HG02852 (cell line): ENCODE results near the gene GTF2H4.
A peak's percentile ranks its signal among the peaks of the same experiment; 100 is the strongest.
"Not testable (repeated sequence)": the region's sequence is repeated elsewhere in the genome, so short reads cannot be mapped to it uniquely, and the experiment has no call there.

ENCODE experiments used
- ATAC-seq: cut with Tn5 transposase; IDR thresholded peaks from one replicate; pipeline ENCODE4 v1.9.1; 2021; ENCODE audit warnings: mild to moderate bottlenecking, moderate library complexity; ENCODE audit not compliant: unreplicated experiment

The GTF2H4 gene

GRCh38 chr6:30907758-30908591, at the start of gene GTF2H4:
GTF2H4 (plus strand) TSS chr6:30908207.
- peak; percentile 93 for ATAC-seq

- ATAC-seq, result not testable (repeated sequence)
Measured at GRCh38 chr6:30859726-30860125, 48.3 kb upstream of the GTF2H4 start.

DNA sequence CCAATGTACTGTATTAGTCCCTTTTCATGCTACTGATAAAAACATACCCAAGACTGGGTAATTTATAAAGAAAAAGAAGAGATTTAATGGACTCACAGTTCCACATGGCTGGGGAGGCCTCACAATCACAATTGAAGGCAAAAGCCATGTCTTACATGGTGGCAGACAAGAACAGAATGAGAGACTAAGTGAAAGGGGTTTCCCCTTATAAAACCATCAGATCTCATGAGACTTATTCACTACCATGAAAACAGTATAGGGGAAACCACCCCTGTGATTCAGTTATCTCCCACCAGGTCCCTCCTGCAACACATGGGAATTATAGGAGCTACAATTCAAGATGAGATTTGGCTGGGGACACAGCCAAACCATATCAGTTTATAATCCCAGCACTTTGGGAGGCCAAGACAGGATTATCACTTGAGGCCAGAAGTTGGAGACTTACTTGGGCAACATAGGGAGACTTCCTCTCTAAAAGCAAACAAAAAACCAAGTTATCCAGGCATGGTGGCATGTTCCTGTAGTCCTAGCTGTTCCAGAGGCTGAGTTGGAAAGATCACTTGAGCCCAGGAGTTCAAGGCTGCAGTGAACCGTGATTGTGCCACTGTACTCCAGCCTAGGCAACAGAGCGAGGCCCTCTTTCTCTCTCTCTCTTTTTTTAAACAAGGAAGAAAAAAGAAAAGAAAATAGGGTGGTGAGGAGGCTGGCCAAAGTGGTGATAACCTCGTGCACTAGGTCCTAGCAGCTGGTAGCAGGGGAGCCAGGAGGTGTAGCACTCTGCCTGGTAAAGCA, 46.6 kb upstream of the GTF2H4 start:
- ATAC-seq, result no peak

DNA sequence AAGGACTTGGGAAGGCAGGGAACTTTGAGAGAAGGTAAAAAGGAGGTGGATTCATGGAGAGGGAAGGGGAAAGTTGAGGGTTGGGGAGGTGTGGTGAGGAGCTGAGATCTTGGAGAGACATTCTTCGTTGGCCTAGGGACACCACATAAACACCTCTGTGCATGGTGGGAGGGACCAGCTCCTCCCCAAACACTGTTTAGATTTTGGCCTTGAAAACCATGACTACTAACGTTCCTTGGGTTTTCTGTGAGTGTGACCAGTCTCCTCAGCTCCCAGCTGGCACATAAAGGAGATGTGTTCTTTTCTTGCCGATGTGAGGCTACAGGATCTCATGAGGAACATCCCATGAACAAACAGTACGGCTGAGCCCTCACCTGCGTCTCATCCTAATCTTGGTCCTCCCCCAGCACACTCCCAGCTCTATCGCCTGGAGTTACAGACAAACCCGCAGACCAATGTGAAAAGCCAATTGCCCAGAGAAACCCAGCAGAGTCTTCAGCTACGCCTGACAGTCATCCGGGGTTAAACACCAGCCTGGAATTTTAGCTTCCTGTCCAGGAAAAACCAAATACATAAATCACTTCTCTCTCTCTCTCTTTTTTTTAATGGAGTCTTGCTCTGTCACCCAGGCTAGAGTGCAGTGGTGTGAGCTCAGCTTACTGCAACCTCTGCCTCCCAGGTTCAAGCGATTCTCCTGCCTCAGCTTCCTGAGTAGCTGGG, 45.7 kb upstream of the GTF2H4 start:
- ATAC-seq, result no peak

DNA sequence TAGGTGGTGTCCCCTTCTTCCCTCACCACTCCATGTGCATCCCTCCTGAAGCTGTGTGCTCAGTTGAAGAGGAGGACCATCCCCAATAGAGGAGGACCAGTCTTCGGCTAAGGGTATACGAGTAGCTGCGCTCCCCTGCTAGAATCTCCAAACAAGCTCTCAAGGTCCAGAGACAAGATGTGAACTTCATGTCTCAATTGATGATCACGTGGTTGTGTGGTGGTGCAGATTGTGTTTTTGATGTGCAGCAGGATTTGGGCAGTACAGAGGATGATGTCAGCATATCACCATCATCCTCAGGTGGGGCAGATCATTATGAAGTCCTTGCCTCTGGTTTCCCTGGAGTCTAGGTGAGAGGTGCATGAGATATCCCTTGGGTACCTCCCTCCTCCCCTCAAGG, 43.7 kb upstream of the GTF2H4 start:
- no peak for ATAC-seq

DNA sequence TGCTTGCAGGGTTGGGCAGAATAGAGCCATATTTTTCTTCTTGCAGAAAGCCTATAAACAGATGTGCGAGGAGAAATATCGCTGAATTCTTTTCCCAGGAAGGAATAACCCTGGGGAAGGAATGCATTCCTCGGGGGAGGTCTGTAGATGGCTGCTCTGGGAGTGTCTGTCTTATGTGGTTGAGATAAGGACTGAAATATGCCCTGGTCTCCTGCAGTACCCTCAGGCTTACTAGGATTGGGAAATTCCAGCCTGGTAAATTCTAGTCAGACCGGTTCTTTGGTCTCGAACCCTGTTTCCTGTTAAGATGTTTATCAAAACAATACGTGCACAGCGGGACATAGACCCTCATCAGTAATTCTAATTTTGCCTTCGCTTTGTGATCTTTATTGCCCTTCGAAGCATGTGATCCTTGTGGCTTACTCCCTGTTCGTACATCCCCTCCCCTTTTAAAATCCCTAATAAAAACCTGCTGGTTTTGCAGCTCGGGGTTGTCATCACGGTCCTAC, 38.7 kb upstream of the GTF2H4 start:
- not testable (repeated sequence) for ATAC-seq

- no peak for ATAC-seq
Measured at GRCh38 chr6:30870546-30870945, 37.5 kb upstream of the GTF2H4 start.

DNA sequence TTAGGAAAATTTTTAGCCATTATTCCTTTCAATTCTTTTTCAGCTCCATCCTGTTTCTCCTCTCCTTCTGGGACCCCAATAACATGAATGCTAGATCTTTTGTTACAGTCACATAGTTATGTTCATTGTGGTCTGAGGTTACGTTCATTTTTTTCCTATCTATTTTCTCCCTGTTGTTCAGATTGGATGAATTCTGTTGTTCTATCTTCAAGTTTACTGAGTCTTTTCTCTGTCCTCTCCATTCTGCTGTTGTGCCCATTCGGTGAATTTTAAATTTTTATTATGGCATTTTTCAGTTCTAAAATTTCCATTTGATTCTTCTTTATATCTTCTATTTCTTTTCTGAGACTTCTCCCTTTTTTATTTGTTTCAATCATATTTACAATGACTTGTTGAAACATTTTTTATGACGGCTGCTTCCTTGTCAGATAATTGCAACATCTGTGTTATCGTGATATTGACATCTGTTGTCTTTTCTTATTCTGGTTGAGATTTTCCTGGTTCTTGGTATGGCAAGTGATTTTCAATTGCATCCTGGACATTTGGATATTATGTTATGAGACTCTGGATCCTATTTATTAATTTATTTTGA, 36.3 kb upstream of the GTF2H4 start:
- ATAC-seq, result no peak

GRCh38 chr6:30873137-30873640, 34.8 kb upstream of the GTF2H4 start:
- ATAC-seq, result no peak

GRCh38 chr6:30873795-30874194, 34.2 kb upstream of the GTF2H4 start:
- not testable (repeated sequence) for ATAC-seq

GRCh38 chr6:30875244-30876038, 32.6 kb upstream of the GTF2H4 start:
- no peak for ATAC-seq

DNA sequence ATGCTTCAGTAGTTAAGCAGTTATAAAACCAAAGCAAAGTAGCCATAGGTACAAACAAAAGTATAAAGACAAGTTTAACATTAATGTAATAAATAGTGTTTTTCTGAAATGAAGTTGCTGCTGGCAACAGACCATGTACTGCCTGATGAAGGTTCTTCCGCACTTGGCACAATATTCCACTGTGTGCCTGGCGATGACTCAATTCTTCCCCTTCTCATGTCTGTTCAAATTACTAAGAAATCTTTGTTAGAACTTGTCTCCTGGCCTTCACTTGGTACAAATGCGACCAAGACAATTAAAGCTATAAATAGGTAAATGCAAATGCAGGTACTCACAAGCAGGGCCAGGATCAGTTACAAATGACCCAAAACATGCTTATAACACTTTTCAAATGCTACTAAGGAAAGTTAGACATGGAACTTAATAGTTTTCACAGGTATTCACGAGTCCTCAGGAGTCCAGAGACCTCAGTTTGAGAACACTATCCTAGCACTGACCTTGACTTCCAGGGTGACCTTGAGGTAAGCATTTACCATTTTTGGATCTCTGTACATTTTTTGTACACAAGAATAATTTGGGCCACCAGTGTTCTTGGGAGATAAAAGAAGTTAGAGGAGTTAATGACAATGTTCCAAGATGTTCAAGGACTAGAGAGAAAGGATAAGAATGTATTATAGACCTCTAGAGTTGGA, 31.8 kb upstream of the GTF2H4 start:
- no peak for ATAC-seq

- ATAC-seq, result no peak
Measured at GRCh38 chr6:30877419-30878262, 30.4 kb upstream of the GTF2H4 start.

DNA sequence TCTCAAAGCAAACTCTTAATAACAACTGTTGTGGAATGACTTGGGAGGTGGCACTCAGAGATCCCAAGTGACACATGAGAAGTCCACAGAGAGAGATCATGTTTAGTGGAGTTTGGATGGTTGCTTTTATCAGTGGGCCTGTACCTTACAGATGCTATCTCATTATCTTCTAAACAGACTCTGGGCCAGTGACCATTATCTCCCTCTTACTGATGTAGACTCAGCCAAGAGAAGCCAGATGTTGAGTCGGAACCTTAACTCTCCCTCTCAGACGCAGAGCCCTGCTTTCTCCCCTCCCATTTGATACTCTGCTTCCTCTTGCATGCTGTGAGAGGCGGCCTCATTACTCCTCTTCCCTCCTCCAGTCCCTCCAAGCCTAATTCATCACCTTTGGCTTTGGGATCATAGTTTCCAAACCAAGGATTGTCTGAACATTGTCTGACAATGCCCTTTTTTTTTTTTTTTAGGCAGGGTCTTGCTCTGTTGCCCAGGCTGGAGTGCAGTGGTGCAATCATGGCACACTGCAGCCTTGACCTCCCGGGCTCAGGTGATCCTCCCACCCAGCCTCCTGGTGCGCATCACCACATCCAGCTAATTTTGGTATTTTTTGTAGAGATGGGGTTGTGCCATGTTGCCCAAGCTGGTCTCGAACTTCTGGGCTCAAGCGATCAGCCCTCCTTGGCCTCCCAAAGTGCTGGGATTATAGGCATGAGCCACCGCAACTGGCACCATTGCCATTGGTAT, 28.2 kb upstream of the GTF2H4 start:
- no peak for ATAC-seq

GRCh38 chr6:30880698-30881252, 27.2 kb upstream of the GTF2H4 start:
- no peak for ATAC-seq

DNA sequence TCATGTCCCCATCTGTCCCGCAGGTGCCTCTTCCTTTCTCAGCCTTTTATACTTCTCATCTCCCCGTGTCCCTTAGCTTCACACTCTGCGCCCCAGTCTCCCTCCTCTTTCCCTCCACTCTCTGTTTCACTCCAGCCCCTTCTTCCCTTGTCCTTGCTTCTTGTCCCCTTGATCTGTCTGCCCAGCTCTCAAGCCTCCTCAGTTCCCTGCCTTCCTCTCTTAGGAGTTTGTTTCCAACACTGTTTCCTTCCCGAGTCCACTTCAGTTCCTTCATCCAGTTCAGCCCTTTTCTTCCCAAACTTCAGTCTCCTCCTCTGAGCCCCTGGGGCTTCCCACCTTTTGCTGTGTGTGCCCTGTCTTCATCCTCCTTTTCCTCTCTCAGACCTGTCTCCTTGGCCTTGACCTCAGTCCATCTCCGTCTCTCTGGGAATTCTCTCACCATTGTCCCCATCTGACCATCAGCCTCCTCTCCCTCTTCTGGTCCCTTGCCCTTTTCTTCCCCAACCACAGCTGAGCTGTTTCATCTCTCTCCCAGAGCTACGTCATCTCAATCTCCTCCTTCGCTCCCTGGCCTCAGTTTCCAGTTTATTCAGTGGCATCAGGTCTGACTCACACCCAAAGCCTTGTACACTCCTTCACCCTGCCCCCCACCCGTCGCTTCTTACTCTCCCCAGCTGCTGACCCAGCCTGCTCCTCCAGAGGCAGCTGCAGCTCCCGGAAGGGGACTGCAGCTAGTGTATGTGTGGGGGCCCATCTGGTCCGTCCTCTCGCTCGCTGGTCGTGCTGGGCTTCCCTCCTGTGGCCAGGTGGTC, 26.4 kb upstream of the GTF2H4 start:
- no peak for ATAC-seq
